OCI-LY7 (cell line): ENCODE data around the gene SIVA1. TPM values are rescaled to one million over a fixed set of nuclear protein-coding genes. Genes with fewer than 3 reads are reported as not detected.

Source experiments
- BruUV-seq: library from RNA; stranded (reverse); fragments of 400-500 nt; replicated peaks from 2 replicates; lab custom pipeline; 2021; lab: Mats Ljungman, UMichigan
- CTCF ChIA-PET: fragments of 300-600 bp; sonication (Branson Sonifier 250); formaldehyde crosslinking; loops from one replicate; lab custom pipeline; 2022; ENCODE audit warnings: antibody characterized with exemption; ENCODE audit not compliant: unreplicated experiment; lab: Charles Lee
- POLR2A ChIA-PET: fragments of 300-600 bp; sonication (Branson Sonifier 250); formaldehyde crosslinking; loops from one replicate; lab custom pipeline; 2022; ENCODE audit warnings: antibody characterized with exemption; lab: Charles Lee
- DNase-seq: peaks from one replicate; pipeline ENCODE4 v3.0.0-alpha.2; 2015; ENCODE audit warnings: low spot score
- H2AFZ ChIP-seq: fragments of 200-600 bp; sonication (generic), shearing (Covaris generic); 2 replicates; pipeline ENCODE4 v1.6.1; 2014; ENCODE audit warnings: mild to moderate bottlenecking, antibody characterized with exemption, low read length, moderate library complexity
- H3K27ac ChIP-seq: fragments of 200-600 bp; sonication (generic); 2 replicates; pipeline ENCODE4 v1.5.1; 2014; ENCODE audit warnings: mixed run types, low read depth, mild to moderate bottlenecking, moderate library complexity, low read length, inconsistent platforms; ENCODE audit not compliant: poor library complexity, severe bottlenecking
- H3K36me3 ChIP-seq: fragments of 200-600 bp; sonication (generic); 2 replicates; pipeline ENCODE4 v1.6.1; 2014; ENCODE audit warnings: mild to moderate bottlenecking, antibody characterized with exemption, low read length, moderate library complexity, mixed read lengths; ENCODE audit not compliant: insufficient read depth
- H3K4me1 ChIP-seq: fragments of 200-600 bp; sonication (generic); 2 replicates; pipeline ENCODE4 v1.5.1; 2014; ENCODE audit warnings: mild to moderate bottlenecking, low read length; ENCODE audit not compliant: insufficient read depth, poor library complexity, severe bottlenecking
- H3K4me2 ChIP-seq: fragments of 200-600 bp; sonication (generic); 2 replicates; pipeline ENCODE4 v1.6.1; 2014; ENCODE audit warnings: mild to moderate bottlenecking, low read length
- H3K4me3 ChIP-seq: fragments of 200-600 bp; sonication (generic); 2 replicates; pipeline ENCODE4 v1.5.1; 2014; ENCODE audit warnings: mild to moderate bottlenecking, low read depth, low read length; ENCODE audit not compliant: poor library complexity, severe bottlenecking
- H3K79me2 ChIP-seq: fragments of 200-600 bp; sonication (generic); 2 replicates; pipeline ENCODE4 v1.6.1; 2016; ENCODE audit warnings: low read depth, mild to moderate bottlenecking, low read length, moderate library complexity, mixed read lengths; ENCODE audit not compliant: insufficient read depth
- H3K9me2 ChIP-seq: fragments of 200-600 bp; sonication (generic); 2 replicates; pipeline ENCODE4 v1.6.1; 2016; ENCODE audit warnings: mild to moderate bottlenecking, low read length, mixed read lengths; ENCODE audit not compliant: insufficient read depth
- H3K9me3 ChIP-seq: fragments of 200-600 bp; sonication (generic); 2 replicates; pipeline ENCODE4 v1.6.1; 2014; ENCODE audit warnings: mild to moderate bottlenecking, mixed run types, low read length, mixed read lengths
- H4K20me1 ChIP-seq: fragments of 200-600 bp; sonication (generic); 2 replicates; pipeline ENCODE4 v1.6.1; 2014; ENCODE audit warnings: mild to moderate bottlenecking, antibody characterized with exemption, low read length, moderate library complexity, mixed read lengths; ENCODE audit not compliant: insufficient read depth
- CTCF ChIP-seq: fragments of 200-600 bp; sonication (generic); conservative IDR thresholded peaks from 2 replicates; pipeline ENCODE4 v1.5.1; 2014; ENCODE audit warnings: mild to moderate bottlenecking, antibody characterized with exemption, low read length, moderate library complexity, mixed read lengths
- EZH2phosphoT487 ChIP-seq: fragments of 200-600 bp; sonication (generic); IDR thresholded peaks from 2 replicates; pipeline ENCODE4 v1.6.1; 2018; ENCODE audit warnings: low read depth, borderline replicate concordance, mild to moderate bottlenecking, mixed run types, antibody characterized with exemption, low read length, moderate library complexity, mixed read lengths
- intact Hi-C: fragments of 100-400 bp; cut with micrococcal nuclease; formaldehyde crosslinking; loops from one replicate; pipeline ENCODE4 v1.10.0; 2022; ENCODE audit not compliant: unreplicated experiment
- total RNA-seq, 2 experiments: library from RNA; depleted of rRNA in 1 of 2; stranded (reverse); fragments of >200 nt in 1 of 2; shearing (Covaris generic) in 1 of 2; gene quantifications; 2 replicates each; pipeline ENCODE4 v1.2.3, GENCODE V29; 2014 to 2022

Gene SIVA1
- total RNA-seq, 2 experiments from 2014 or later = 111 to 244 TPM

DNA sequence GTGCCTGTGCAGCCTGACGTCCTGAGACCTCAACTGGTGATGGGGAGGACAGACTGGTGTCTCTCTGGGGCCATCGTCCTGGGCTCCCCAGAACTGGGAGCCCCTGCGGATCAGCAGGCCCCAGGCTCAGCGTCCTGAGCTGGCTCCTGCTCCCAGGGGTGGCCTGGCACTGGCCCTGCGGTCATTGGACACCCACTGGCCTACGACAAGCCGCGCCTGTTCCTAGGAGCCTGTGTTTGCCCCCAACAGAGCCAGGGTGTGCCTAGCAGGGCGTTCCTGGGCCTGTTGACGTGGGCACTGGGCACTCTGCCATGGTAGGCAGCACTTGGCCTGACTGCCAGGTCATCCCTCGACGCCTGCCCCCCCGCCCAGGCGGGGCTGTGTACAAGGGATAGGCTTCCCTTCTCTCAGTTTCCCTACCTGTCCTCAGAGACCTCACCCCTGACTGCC lies 20.6 kb upstream of the SIVA1 start:
- Histone ChIP-seq H3K4me3 (no peak overlapping the region), H3K9me2 (no peaks in the 10 kb centered on the region), H3K4me1 (no peaks in the 10 kb centered on the region), H3K36me3 (no peaks in the 10 kb centered on the region), H3K9me3 (no peaks in the 10 kb centered on the region), H2AFZ (no peak overlapping the region), H3K27ac (no peak overlapping the region), H3K4me2 (no peak overlapping the region), H4K20me1 (no peaks in the 10 kb centered on the region), H3K79me2 (no peaks in the 10 kb centered on the region)
- CTCF ChIA-PET = interaction anchor here (1.4 kb wide), 1 partner anchor 19 kb away, joined by 4 read pairs; no protein-coding TSS in a partner anchor
- DNase-seq = no peak
- POLR2A ChIA-PET = no interaction called here
- no TSS peak for BruUV-seq
- TF ChIP-seq CTCF = no peak
- TF ChIP-seq EZH2phosphoT487 = no peak
- intact Hi-C loops = no loop called here

- no TSS peak for BruUV-seq
- H3K27ac ChIP-seq = no peak overlapping the region
These were observed 19.8 kb upstream of the SIVA1 start for GRCh38 chr14:104732931-104733681.

More at GRCh38 chr14:104732931-104733681, 19.8 kb upstream of the SIVA1 start:
- DNase-seq = no peak
- Histone ChIP-seq H3K4me1 (no peaks in the 10 kb centered on the region), H3K36me3 (no peaks in the 10 kb centered on the region), H3K9me3 (no peaks in the 10 kb centered on the region), H4K20me1 (no peaks in the 10 kb centered on the region), H3K4me2 (no peak overlapping the region), H3K9me2 (no peaks in the 10 kb centered on the region), H2AFZ (no peak overlapping the region), H3K4me3 (no peak overlapping the region), H3K79me2 (no peaks in the 10 kb centered on the region)
- TF ChIP-seq CTCF = no peak
- TF ChIP-seq EZH2phosphoT487 = no peak
- ChIA-PET POLR2A (no interaction called here), CTCF (interaction anchor here (0.6 kb wide), 1 partner anchor 195 kb away, joined by 8 read pairs; no protein-coding TSS in a partner anchor)
- intact Hi-C loops = no loop called here
